Right forelimb (tissue), 1 donor: ENCODE measurements around the gene POTEB3.
"Not testable (repeated sequence)": the region's sequence is repeated elsewhere in the genome, so short reads cannot be mapped to it uniquely, and the experiment has no call there.

ENCODE experiments used
- DNase-seq: peaks from one replicate; pipeline ENCODE4 v3.0.0-alpha.2; 2018

The POTEB3 gene

GRCh38 chr15:21440399-21440798, at the start of gene POTEB3:
Gene POTEB3 (minus strand): TSS chr15:21440499. CDS start chr15:21440011, 488 bp downstream.
- DNase-seq, result not testable (repeated sequence)

GRCh38 chr15:21453683-21454082, 13.4 kb upstream of the POTEB3 start:
- not testable (repeated sequence) for DNase-seq

- DNase-seq, result not testable (repeated sequence)
Measured at GRCh38 chr15:21451920-21452563, 11.7 kb upstream of the POTEB3 start.

GRCh38 chr15:21451487-21451886, 11.2 kb upstream of the POTEB3 start:
- not testable (repeated sequence) for DNase-seq

- not testable (repeated sequence) for DNase-seq
Measured at GRCh38 chr15:21407366-21407765, 32.9 kb downstream of the POTEB3 start.

- not testable (repeated sequence) for DNase-seq
Measured at GRCh38 chr15:21401531-21401930, 38.8 kb downstream of the POTEB3 start.

- not testable (repeated sequence) for DNase-seq
Measured at GRCh38 chr15:21399111-21399510, 41.2 kb downstream of the POTEB3 start.

- not testable (repeated sequence) for DNase-seq
Measured at GRCh38 chr15:21398511-21398910, 41.8 kb downstream of the POTEB3 start.

- DNase-seq, result not testable (repeated sequence)
Measured at GRCh38 chr15:21397656-21398055, 42.6 kb downstream of the POTEB3 start.

- not testable (repeated sequence) for DNase-seq
Measured at GRCh38 chr15:21397186-21397585, 43.1 kb downstream of the POTEB3 start.

GRCh38 chr15:21385961-21386360, 54.3 kb downstream of the POTEB3 start:
- not testable (repeated sequence) for DNase-seq

GRCh38 chr15:21383866-21384485, 56.3 kb downstream of the POTEB3 start:
- not testable (repeated sequence) for DNase-seq

GRCh38 chr15:21373682-21374081, 66.6 kb downstream of the POTEB3 start:
- not testable (repeated sequence) for DNase-seq

GRCh38 chr15:21369177-21369576, 71.1 kb downstream of the POTEB3 start:
- DNase-seq, result not testable (repeated sequence)

- DNase-seq, result not testable (repeated sequence)
Measured at GRCh38 chr15:21368625-21369024, 71.7 kb downstream of the POTEB3 start.
